Adipocyte (in vitro differentiated cells): ENCODE results near the gene KCNS1.
A peak's percentile ranks its signal among the peaks of the same experiment; 100 is the strongest.

ENCODE experiments used
- DNase-seq: peaks from one replicate; pipeline ENCODE4 v3.0.0-alpha.2; 2015; ENCODE audit warnings: low read depth
- H3K27me3 ChIP-seq: replicated peaks from 2 replicates; pipeline ENCODE4 v1.7.0; 2013; ENCODE audit warnings: mild to moderate bottlenecking, low read length, moderate library complexity; ENCODE audit not compliant: control insufficient read depth, insufficient read depth
- H3K36me3 ChIP-seq: 2 replicates; pipeline ENCODE4 v1.7.0; 2013; ENCODE audit warnings: low read length, mild to moderate bottlenecking, moderate library complexity; ENCODE audit not compliant: control insufficient read depth, insufficient read depth, severe bottlenecking
- H3K4me1 ChIP-seq: 2 replicates; pipeline ENCODE4 v1.7.0; 2013; ENCODE audit warnings: mild to moderate bottlenecking, low read length, moderate library complexity; ENCODE audit not compliant: control insufficient read depth, insufficient read depth
- H3K4me3 ChIP-seq: 2 replicates; pipeline ENCODE4 v1.7.0; 2013; ENCODE audit warnings: mild to moderate bottlenecking, low read length, moderate library complexity
- H3K9ac ChIP-seq: 2 replicates; pipeline ENCODE4 v1.7.0; 2013; ENCODE audit warnings: mild to moderate bottlenecking, low read length, moderate library complexity
- H3K9me3 ChIP-seq: 2 replicates; pipeline ENCODE4 v1.7.0; 2013; ENCODE audit warnings: mild to moderate bottlenecking, low read length, moderate library complexity; ENCODE audit not compliant: control insufficient read depth

The KCNS1 gene

GRCh38 chr20:45118028-45118427 lies 17.1 kb upstream of the KCNS1 start:
- Histone ChIP-seq H3K27me3 (peaks cover 40% of the 10 kb centered on the region), H3K4me3 (no peak overlapping the region), H3K9me3 (no peaks in the 10 kb centered on the region), H3K9ac (no peak overlapping the region), H3K4me1 (no peaks in the 10 kb centered on the region), H3K36me3 (no peaks in the 10 kb centered on the region)
- no peak for DNase-seq

GRCh38 chr20:45117581-45117980 lies 16.7 kb upstream of the KCNS1 start:
- Histone ChIP-seq H3K9ac (no peak overlapping the region), H3K27me3 (peaks cover 38% of the 10 kb centered on the region), H3K4me1 (no peaks in the 10 kb centered on the region)

GRCh38 chr20:45115829-45116228 lies 14.9 kb upstream of the KCNS1 start:
- Histone ChIP-seq H3K4me3 (no peak overlapping the region), H3K9ac (no peak overlapping the region), H3K9me3 (no peaks in the 10 kb centered on the region), H3K27me3 (peaks cover 50% of the 10 kb centered on the region), H3K4me1 (no peaks in the 10 kb centered on the region), H3K36me3 (no peaks in the 10 kb centered on the region)
- DNase-seq = no peak

More at GRCh38 chr20:45117581-45117980, 16.7 kb upstream of the KCNS1 start:
- H3K36me3 ChIP-seq = no peaks in the 10 kb centered on the region
- no peaks in the 10 kb centered on the region for H3K9me3 ChIP-seq
- no peak for DNase-seq
- no peak overlapping the region for H3K4me3 ChIP-seq

- no peaks in the 10 kb centered on the region for H3K9me3 ChIP-seq
- no peak overlapping the region for H3K4me3 ChIP-seq
- no peak for DNase-seq
- H3K36me3 ChIP-seq = no peaks in the 10 kb centered on the region
- H3K4me1 ChIP-seq = no peaks in the 10 kb centered on the region
- no peak overlapping the region for H3K9ac ChIP-seq
- H3K27me3 ChIP-seq = peaks cover 49% of the 10 kb centered on the region
These were observed 14.5 kb upstream of the KCNS1 start for GRCh38 chr20:45115386-45115774.

- no peak for DNase-seq
- H3K9me3 ChIP-seq = no peaks in the 10 kb centered on the region
These were observed 13.8 kb upstream of the KCNS1 start, which contains the start of gene WFDC5 for GRCh38 chr20:45114465-45115385. Gene WFDC5, minus strand, starts transcription at chr20:45115174. Its CDS starts 91 bp downstream, at chr20:45115083.

GRCh38 chr20:45113865-45114264 lies 12.9 kb upstream of the KCNS1 start:
- Histone ChIP-seq H3K9ac (no peak overlapping the region), H3K36me3 (no peaks in the 10 kb centered on the region), H3K4me1 (no peaks in the 10 kb centered on the region), H3K27me3 (peaks cover 59% of the 10 kb centered on the region), H3K4me3 (no peak overlapping the region), H3K9me3 (no peaks in the 10 kb centered on the region)
- DNase-seq = no peak

More at GRCh38 chr20:45114465-45115385, 13.8 kb upstream of the KCNS1 start, which contains the start of gene WFDC5:
- Histone ChIP-seq H3K4me1 (no peaks in the 10 kb centered on the region), H3K4me3 (no peak within 1 kb of the TSS), H3K27me3 (peaks cover 54% of the 10 kb centered on the region), H3K9ac (no peak within 1 kb of the TSS), H3K36me3 (no peaks in the 10 kb centered on the region)

DNA sequence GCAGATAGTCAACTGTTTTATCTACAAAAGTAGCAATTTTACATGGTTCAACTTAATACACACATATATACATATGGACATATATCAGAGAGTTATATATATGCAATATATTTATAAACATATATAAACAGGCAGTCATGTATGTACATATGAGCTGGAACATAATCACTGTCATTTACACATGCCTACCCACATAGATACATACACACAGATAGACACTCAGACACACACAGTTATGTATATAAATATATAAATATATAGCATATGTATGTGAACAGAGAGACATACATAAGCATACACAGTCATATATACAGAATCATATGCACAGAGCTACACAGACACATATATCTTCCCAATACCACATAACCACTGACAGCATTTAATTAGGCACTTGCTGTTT lies 11.8 kb upstream of the KCNS1 start:
- DNase-seq = no peak
- no peaks in the 10 kb centered on the region for H3K4me1 ChIP-seq
- no peaks in the 10 kb centered on the region for H3K9me3 ChIP-seq
- H3K27me3 ChIP-seq = peaks cover 55% of the 10 kb centered on the region
- no peak overlapping the region for H3K4me3 ChIP-seq
- no peak overlapping the region for H3K9ac ChIP-seq
- no peaks in the 10 kb centered on the region for H3K36me3 ChIP-seq

GRCh38 chr20:45111799-45112471 lies 11.0 kb upstream of the KCNS1 start:
- DNase-seq = peak; percentile 47
- peaks cover 54% of the 10 kb centered on the region for H3K27me3 ChIP-seq
- no peaks in the 10 kb centered on the region for H3K36me3 ChIP-seq
- no peak overlapping the region for H3K4me3 ChIP-seq
- no peaks in the 10 kb centered on the region for H3K9me3 ChIP-seq
- H3K9ac ChIP-seq = no peak overlapping the region
- H3K4me1 ChIP-seq = no peaks in the 10 kb centered on the region

DNA sequence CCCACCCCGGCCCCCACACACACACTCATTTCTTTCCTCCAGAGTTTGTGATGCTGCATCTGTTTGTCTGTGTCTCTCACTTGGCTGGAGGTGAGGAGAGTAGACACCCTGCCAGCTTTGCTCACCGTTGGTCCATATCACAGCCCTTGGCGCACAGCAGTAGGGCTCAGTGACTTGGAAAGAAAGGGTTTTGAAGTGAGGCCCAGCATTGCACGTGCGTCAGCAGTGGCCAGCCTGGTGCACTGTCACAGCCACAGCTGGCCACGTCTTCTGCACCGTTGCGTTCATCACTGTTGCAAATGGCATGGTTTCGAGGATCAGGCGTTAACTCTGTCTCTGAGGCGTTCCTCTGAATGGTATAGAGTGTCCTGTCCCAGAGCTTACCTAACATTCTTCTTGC lies 10.4 kb upstream of the KCNS1 start:
- peaks cover 54% of the 10 kb centered on the region for H3K27me3 ChIP-seq
- H3K4me3 ChIP-seq = no peak overlapping the region
- no peaks in the 10 kb centered on the region for H3K36me3 ChIP-seq
- H3K4me1 ChIP-seq = no peaks in the 10 kb centered on the region
- no peaks in the 10 kb centered on the region for H3K9me3 ChIP-seq
- H3K9ac ChIP-seq = no peak overlapping the region
- DNase-seq = no peak

DNA sequence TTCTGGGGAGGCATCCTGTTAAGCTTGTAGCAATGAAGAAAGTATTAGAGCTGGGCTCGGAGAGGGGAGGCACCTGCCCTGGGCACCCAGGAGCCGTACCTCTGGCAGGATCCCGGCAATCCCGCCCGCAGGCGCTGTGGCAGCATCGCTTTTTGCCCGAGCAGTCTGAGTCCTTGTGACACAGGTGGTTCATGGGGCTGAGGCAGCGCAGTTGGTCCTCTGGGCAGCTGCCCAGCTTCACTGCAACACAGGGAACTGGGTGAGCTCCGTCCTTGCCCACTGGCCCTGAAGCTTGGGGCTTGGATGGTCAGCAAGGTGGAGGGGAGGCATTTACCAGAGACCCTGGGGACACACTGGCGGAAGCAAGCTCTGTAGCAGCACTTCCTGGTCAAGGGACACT lies 9.4 kb upstream of the KCNS1 start:
- no peak for DNase-seq
- Histone ChIP-seq H3K36me3 (no peaks in the 10 kb centered on the region), H3K9me3 (no peaks in the 10 kb centered on the region), H3K4me3 (no peak overlapping the region), H3K9ac (no peak overlapping the region), H3K27me3 (peaks cover 49% of the 10 kb centered on the region), H3K4me1 (no peaks in the 10 kb centered on the region)

GRCh38 chr20:45109634-45110033 lies 8.7 kb upstream of the KCNS1 start:
- Histone ChIP-seq H3K36me3 (no peaks in the 10 kb centered on the region), H3K4me1 (no peaks in the 10 kb centered on the region), H3K9ac (no peak overlapping the region), H3K4me3 (no peak overlapping the region), H3K9me3 (no peaks in the 10 kb centered on the region), H3K27me3 (peaks cover 46% of the 10 kb centered on the region)
- no peak for DNase-seq
